HG03159 (cell line): ENCODE results near the gene GOLT1A.

Source experiments
- ATAC-seq: cut with Tn5 transposase; IDR thresholded peaks from one replicate; pipeline ENCODE4 v1.9.1; 2021; ENCODE audit warnings: mild to moderate bottlenecking, moderate library complexity; ENCODE audit not compliant: unreplicated experiment

Gene GOLT1A

DNA sequence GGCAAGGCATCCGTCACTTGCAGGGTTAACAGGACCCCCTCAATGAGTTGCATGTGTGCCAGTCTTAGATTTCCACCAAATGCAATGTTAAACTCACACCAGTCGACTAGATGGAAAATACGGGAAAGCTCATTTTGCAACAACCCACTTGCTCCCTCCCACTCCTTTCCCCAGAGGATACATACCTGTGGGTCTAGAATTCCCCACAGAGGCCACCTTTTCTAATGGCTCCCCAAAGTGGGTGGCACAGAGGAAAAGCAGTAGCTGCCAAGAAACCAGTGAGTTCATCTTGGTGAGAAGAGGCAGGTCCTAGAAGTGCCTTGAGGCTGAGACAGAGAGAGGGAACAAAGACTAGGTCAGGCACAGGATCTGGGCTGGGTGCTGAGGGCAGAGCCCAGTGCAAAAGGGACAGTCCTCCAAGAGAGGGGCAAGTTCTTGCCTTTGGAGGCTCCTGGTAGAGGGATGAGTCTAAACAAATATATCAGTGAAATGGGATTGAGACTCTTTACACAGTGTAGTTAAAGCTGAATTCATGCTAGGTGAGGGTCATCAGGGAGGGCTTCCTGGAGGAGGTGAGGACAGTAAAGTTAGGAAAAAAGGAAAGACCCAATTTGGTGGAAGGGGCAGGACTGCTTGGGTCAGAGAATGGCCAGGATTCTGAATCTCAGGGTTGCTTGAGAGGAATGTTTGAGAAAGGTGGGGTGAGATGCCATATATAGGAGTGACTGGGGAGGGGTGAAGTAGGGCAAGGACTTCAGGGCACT lies 21.0 kb downstream of the GOLT1A start:
- no peak for ATAC-seq

DNA sequence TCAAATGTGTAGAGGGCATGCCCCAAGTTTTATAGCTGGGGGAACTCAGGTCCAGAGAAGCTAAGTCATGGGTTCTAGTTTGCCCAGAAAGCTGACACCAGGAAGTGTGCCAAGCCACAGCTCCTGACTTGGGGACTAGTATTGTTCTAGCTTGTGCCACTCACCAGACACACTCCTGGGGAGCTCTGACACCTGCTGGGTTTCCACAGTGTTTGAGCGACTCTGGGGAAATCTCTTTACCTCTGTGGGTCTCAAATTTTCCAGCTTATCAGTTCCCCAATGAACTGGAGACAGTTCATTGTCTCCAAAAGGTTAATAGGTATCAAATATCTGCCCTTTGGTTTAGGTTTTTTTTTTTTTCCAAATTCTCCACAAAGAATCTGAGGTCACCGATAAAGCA lies 21.7 kb downstream of the GOLT1A start:
- no peak for ATAC-seq

DNA sequence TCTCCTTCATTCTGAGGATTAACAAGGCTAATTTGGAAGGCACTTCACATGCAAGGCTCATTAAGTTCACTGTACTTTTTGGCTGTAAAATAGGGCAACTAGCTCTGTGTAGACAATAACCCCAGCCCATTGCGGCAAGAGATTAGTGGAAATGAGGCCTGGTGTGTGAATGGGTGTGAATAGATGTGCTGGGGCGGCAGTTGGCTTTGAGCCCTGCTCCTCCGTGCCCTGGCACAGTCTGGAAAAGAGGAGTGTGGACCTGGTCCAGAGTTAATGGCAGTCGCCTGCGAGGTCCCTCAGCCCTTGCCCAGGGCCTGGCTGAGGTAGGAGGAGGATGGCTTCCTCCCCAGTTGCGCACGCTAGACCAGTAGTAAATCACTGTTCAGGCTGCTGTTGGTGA lies 22.3 kb downstream of the GOLT1A start:
- no peak for ATAC-seq

DNA sequence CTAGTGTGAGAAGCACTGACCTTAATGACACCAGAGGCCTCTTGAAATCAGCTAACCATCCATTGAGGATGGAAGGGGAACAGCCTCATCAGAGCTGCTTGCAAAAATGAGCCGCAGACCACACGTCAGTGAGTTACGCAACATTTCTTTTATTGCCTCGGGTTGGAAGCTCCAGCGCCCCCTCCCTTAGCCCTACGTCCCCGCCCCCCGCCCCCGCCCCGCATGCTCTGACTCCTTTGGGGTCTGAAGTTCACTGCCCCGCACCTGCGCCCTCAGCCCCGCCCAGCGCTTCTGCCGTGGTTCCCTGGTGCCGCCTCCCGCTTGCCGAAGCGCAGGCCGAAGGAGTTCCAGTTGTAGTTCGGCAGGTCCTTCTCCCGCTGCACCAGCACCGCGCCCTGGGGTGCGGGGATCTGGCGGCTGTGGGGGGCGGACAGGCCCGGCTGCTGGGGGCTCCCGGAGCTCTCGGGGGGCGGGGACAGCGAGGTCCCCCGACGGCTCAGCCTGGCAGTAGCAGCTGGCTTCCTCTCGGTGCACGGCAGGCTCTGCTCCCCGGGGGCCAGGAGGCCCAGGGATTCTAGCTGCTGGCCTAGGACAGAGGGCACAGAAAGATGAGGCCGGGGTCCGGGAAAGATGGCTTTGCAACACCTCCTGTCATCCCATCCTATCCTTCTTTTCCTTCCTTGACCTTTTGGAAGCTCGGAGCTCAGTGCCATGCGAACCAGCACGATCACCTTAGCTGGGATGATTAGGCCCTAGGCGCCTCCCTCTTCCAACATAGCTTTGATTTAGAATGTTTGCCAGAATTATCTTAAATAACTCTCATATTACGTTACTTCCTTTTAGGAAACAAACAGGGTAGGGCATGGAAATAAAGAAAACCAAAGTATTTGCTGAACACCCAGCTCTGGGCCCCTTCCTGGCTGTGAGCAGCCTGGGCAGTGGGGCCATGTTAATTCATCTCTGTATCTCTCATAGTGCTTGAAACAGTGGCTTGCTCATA lies 23.3 kb downstream of the GOLT1A start:
- no peak for ATAC-seq

DNA sequence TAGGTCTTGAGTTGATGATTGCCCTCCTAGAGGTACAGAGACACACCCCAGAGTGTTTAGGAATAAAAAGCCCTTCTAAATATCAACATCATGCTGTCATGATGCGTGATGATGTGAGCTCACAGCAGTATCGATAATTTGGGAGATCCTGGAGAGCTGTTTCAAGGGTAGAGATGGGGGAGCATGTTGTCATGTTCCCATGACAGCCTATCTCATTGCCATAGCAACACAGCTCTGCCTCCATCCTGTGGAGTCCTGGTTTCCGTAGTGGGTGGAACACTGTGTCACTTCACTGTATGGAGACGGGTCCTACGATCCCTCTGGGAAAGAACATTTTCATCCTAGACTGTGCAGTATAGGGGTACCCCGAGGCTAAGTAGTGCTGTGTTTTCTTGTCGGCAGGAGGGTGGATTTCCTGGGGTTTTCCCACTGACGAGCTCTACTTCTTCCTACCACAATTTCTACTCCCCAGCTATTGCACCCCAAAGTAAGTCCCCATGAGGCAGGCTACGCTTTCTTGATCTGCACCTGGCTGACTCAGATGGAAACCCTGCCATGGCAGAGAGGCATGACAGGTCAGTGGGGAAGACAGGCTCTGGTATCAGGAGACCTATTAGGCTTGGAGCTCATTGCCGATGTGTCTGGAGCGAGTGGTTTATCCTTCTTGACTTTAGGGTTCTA lies 24.7 kb downstream of the GOLT1A start:
- no peak for ATAC-seq

DNA sequence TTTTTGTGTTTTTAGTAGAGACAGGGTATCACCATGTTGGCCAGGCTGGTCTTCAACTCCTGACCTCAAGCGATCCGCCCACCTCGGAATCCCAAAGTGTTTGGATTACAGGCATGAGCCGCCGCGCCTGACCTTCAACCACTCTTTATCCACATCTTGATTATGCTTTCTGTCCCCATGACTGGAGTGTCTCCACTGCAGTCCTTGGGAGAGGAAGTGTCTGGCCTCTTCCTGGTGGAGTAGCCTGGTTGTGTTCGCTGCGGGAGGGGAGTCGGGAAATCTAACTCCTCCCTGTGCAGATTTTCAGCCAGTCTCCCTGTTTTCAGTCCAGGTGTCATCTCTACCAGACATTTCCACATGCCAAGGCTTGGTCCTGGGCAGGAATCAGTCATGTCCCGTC lies 27.2 kb downstream of the GOLT1A start:
- no peak for ATAC-seq

DNA sequence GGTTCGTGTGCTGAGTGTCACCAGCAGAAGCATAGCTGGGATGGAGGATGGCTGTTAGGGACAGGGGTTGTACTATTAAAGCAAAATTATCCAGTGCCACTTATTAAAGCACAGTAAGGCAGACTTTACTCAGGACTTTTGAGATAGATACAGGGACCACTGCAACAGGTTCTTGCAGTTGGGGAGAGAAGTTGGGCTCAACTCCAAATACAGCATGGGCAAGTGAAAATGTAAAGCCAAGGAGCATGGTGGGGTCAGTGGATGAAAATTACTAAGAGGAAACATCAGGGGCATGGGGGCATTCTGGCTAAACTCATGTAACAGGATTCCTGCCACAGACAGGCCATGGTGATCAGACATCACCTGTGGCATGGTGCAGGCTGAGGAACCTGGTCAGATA lies 32.7 kb downstream of the GOLT1A start:
- ATAC-seq: no peak

DNA sequence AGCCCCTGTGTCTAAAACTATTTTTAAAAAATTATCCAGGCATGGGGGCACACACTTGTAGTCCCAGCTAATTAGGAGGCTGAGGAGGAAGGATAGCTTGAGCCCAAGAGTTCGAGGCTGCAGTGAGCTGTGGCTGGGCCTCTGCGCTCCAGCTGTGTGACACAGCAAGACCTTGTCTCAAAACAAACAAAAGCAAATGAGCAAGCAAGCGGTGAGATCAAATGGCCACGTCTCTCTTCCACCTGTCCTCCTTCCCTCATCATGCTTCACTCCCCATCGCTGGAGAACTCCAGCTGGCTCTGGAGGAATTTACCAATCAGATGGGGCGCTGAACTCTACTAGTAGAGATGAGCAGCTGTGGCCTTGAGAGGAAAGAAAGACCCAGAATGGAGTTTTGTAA lies 33.7 kb downstream of the GOLT1A start:
- no peak for ATAC-seq

DNA sequence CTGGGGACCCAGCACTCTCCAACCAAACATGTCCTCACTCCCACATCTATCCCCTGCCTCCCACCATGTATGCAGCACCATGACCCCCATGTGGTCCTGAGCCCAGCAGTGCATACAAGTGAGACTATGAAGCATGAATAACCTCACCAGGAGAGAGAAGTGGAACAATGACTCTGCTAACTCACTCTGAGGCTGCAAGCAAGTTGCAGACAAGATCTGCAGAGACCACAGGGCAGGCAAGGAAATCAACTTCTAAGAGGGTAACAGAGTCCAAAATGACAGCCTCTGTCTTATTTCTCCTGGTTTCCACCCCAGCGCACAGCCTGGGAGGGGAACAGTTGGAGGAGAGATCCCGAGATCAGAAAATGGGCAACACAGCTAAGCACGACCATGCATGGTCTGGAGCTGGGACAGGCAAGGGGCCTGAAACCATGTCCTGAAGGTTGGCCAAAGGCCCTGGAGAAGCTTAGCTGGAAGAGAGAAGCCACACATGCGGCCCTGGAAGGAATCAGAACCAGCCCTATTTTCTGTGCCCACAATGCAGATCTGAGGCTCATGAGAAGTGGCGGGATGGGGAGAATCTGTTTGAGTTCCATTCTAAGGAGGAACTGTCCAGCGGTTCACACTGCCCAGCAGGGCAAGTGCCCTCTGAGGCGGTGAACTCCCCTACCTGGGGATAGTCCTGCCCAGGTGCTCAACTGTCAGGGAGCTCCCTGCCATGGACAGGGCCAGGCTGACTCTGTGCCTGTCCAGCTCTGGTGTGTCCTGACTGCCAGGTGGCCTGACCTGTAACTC lies 35.1 kb downstream of the GOLT1A start:
- no peak for ATAC-seq

DNA sequence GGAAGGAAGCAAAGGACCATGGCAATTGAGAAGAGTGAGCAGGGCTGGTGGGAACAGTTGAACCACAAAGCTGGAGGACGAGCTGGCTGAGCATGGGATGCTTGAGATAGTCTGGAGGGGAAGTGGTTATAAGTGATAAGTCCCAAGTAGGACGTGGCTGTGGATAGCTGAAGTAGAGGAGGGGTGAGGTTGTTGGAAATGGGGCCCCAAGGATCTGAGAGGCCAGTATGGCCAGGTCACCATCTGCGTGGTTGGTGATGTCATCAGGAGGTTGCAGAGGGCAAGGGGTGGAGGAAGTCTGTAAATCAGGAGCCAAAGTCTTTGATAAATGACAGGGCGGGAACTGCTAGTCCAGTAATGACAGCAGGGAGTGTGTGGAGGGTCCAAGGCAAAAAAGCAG lies 36.7 kb downstream of the GOLT1A start:
- ATAC-seq: no peak

DNA sequence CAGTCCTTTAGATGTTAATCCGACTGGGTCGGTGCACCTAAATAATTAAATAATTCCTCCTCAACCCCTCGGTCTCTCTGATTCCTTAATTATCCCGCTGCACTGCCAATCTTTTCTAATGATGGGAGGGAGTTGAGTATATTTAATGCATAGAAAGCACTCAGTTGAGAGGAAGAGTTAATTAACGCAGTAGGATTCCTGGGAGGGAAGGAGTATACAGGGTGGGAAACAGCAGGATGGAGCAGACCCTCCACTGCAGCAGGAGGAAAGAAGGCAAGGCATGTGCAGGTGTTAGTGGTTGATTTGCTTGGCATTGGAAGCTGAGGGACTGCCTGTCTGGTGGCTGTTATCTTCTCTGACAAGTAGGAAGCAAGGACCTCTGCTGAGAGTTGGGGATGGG lies 37.7 kb downstream of the GOLT1A start:
- ATAC-seq: no peak

DNA sequence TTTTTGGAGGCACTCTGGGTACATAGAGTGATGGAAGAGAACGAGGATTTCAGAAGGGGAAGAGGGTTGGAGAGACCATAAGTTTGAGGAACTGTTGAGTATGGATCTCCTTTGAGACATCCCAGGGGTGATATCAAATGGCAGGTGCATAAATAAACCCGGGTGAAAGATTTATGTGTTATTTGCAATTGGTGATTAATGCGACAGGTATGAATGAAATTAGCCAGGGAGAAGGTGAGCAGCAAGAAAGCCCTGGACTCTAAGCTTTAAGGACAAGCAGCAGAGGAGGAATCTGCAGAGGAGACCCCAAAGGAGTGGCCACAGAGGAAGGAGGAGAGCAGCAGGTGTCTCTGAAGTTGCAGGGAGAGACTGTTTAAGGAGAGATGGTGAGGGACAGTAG lies 38.8 kb downstream of the GOLT1A start:
- no peak for ATAC-seq

DNA sequence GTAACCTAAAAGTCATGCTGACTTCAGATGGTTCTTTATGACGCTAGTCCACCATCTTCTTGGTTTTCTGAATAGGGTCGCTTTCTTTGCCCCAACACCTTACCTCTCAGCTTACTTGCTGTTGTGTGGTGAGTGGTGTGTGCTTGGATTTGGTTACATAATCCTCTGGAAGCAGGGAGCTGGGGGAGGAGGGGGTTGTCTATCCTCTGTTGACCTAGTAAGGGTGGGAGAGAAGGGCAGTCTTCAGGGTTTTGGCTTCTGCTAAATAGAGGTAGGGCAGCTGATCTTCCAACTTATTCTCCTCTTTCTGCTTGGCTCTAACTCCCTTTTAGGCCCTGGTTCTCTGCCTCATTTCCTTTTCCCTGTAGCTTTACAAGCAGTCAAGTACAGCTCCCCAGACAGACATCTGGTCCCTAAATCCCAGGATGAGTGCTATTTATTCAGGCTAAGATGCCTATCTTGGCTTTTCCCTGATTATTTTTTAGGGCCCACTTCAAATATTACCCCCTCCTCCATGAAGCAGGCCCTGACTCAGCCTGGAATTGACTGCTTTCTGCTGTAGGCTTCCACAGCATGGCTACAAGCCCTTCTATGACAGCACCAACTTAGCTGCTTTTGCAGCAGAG lies 41.3 kb downstream of the GOLT1A start:
- ATAC-seq: no peak

DNA sequence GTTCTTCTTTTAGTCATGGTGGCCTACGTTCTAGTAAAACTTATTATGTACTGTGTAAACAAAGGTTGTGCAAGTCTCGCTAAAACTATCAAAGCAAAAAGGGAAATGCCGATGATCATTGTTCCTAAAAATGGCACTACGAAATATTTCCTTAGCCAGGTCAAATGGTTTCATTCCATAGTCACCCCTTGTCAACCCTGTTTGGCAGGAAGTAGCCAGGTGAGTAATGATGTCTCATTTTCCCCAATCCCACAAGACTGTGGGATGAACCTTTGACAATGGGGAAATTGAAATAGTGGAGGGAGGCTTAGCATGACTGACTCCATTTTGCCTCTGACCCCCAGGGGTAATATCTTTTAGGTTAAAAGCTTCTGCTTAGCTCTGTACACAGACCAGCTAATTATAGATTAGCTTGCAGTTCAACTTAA lies 42.0 kb downstream of the GOLT1A start:
- ATAC-seq: no peak

DNA sequence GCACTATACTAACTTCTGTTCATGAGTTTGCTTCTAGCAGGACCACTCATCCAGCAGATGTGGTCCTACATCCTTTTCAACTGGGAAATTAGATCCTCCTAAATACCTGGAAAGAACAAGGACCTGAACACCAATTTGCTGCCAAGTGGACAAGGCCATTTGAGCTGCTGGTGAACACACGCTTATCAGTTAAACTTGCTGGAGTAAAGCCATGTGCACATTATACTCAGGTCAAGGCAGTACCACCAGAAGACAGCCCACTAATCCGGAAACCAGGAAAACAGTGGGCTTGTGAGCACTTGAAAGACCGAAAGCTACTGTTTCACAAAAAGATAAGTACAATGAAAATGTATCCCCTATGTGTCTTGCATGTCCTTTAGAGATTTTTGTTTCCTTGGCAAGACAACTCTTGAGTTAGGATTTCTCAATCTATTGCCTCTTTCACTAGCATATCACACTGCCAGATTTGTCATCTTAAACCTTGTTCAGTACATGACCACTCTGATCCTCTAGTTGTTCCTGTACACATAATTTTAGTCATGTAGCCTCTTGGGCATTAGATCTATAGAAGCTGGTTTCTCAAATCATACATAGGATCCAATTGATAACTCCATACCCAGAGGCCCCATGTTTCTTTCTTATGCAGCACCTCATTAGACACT lies 43.2 kb downstream of the GOLT1A start:
- ATAC-seq: no peak

DNA sequence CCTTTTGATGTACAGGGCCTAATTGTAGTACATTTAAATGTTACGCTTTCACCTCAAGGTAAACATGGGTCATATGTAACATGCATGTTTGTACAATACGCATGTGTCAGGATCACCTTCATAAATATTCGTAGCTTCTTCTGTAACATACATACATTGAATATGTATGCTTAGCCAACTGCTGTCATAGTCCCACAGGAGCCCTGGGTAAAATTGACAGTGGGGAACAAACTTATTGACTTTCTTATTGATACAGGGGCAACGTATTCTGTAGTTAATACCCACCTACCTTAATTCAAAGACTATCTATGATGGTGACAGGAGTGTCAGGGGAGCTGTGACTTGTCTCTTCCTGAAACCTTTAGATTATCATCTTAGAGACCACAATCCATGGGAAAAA lies 43.9 kb downstream of the GOLT1A start:
- no peak for ATAC-seq

DNA sequence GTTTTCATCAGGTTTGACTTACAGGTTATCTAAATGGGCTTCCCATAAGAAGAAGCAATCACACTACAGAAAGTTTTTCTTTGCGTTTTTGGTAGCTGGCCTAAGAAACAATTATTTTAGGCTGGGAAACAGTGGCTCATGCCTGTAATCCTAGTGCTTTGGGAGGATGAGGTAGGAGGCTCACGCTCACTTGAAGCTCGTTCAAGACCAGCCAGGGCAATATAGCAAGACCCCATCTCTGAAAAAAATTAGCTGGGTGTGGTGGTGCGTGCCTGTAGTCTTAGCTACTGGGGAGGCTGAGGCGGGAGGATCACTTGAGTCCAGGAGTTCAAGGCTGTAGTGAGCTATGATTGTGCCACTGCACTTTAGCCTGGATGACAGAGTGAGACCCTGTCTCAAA lies 46.1 kb downstream of the GOLT1A start:
- no peak for ATAC-seq

DNA sequence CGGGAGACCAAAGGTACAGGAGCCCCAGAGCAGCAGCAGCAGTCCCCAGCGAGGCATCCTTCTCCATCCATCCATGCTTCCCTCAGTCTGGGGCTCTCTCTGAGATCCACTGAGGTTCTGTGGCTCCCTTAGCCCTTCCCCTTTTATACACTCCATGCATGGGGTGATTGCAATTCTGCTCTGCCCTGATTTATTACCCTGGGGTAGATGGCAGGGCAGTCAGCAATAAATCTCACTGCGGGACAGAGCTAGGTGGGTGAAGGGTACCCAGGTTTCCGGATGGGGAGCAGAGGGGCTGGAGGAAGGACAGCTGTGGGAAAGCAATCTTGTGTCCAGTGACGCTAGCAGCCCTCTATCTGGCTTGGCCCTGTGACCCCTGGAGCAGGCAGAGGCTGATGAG lies 47.6 kb downstream of the GOLT1A start, which contains the start of gene REN:
TSS of gene REN (minus strand) at position 119 of the 400 bp plus-strand sequence. CDS start at position 75, 44 bp downstream.
- no peak for ATAC-seq

DNA sequence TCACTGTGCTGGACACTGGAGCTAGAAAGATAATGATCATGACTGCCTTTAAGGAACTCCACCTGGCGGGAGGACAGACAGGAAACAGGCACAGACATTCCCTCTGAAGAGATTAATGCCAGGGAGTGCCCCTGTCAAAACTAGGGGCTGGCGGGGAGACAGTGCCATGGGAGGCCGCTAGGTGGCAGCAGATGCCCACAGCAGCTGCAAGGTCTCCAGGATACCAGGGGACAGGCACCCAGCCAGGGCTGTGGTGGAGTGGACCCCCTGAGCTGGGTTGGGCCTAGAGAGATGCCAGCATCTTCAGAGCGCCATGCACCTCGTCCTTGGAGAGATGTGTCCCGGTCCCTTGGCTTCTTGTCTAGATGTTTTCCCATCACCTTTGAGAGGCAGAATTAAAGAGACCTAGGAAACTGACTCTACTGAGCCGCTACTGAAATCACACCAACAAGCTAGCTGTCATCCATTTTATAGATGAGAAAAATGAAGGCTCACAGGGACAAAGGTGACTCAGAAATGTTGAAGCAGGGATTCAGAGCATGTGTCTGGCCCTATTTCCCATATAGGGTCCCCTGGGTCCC lies 51.2 kb downstream of the GOLT1A start:
- no peak for ATAC-seq
